GM18511 (cell line): ENCODE data around the gene RASA2.
"Not testable (repeated sequence)": the region's sequence is repeated elsewhere in the genome, so short reads cannot be mapped to it uniquely, and the experiment has no call there.

Source experiments
- ATAC-seq: cut with Tn5 transposase; IDR thresholded peaks from one replicate; pipeline ENCODE4 v1.9.1; 2021; ENCODE audit warnings: mild to moderate bottlenecking, moderate library complexity; ENCODE audit not compliant: unreplicated experiment

RASA2 gene

GRCh38 chr3:141493184-141493583 is 6.4 kb downstream of the RASA2 start:
- ATAC-seq, result no peak

GRCh38 chr3:141497589-141497988 is 10.8 kb downstream of the RASA2 start:
- not testable (repeated sequence) for ATAC-seq

- ATAC-seq, result peak; percentile 98
Measured at GRCh38 chr3:141498598-141499223, 11.9 kb downstream of the RASA2 start.

GRCh38 chr3:141499284-141499683 is 12.5 kb downstream of the RASA2 start:
- no peak for ATAC-seq

GRCh38 chr3:141499965-141500364 is 13.1 kb downstream of the RASA2 start:
- no peak for ATAC-seq

GRCh38 chr3:141500397-141500796 is 13.6 kb downstream of the RASA2 start:
- no peak for ATAC-seq

GRCh38 chr3:141505166-141505565 is 18.3 kb downstream of the RASA2 start:
- ATAC-seq, result no peak

GRCh38 chr3:141506071-141506470 is 19.2 kb downstream of the RASA2 start:
- ATAC-seq, result no peak

GRCh38 chr3:141507392-141508066 is 20.7 kb downstream of the RASA2 start:
- no peak for ATAC-seq

GRCh38 chr3:141508067-141508436 is 21.2 kb downstream of the RASA2 start:
- no peak for ATAC-seq

- ATAC-seq, result no peak
Measured at GRCh38 chr3:141511361-141511760, 24.5 kb downstream of the RASA2 start.

GRCh38 chr3:141514382-141514781 is 27.6 kb downstream of the RASA2 start:
- ATAC-seq, result no peak

- no peak for ATAC-seq
Measured at GRCh38 chr3:141519587-141519986, 32.8 kb downstream of the RASA2 start.

GRCh38 chr3:141521781-141522180 is 35.0 kb downstream of the RASA2 start:
- no peak for ATAC-seq

GRCh38 chr3:141523615-141524375 is 37.0 kb downstream of the RASA2 start:
- no peak for ATAC-seq

- ATAC-seq, result no peak
Measured at GRCh38 chr3:141524988-141525387, 38.2 kb downstream of the RASA2 start.

- no peak for ATAC-seq
Measured at GRCh38 chr3:141525814-141526213, 39.0 kb downstream of the RASA2 start.

GRCh38 chr3:141526709-141527108 is 39.9 kb downstream of the RASA2 start:
- ATAC-seq, result no peak

GRCh38 chr3:141528800-141529199 is 42.0 kb downstream of the RASA2 start:
- ATAC-seq, result no peak

GRCh38 chr3:141529256-141529655 is 42.4 kb downstream of the RASA2 start:
- ATAC-seq, result no peak

- ATAC-seq, result no peak
Measured at GRCh38 chr3:141529717-141530414, 43.0 kb downstream of the RASA2 start.

- ATAC-seq, result no peak
Measured at GRCh38 chr3:141530415-141530768, 43.6 kb downstream of the RASA2 start.
